Measurements from ENCODE around the gene LRRC15. TPM values are rescaled to one million over a fixed set of nuclear protein-coding genes. Genes with fewer than 3 reads are reported as not detected.

LRRC15 gene
- polyA plus RNA-seq, 1 donor: 0.03 TPM

GRCh38 chr3:194364652-194365434 lies 4.7 kb downstream of the LRRC15 start:
- WGBS (ENCODE audit: insufficient coverage, low lambda C conversion rate): no CpG with 5 or more reads among the region's 20 CpGs
- no peak overlapping the region for H3K27ac ChIP-seq (ENCODE audit: low read length)
- peaks cover 23% of the 10 kb centered on the region for H3K27me3 ChIP-seq (ENCODE audit: control insufficient read depth, insufficient read depth, low read length)
- no peaks in the 10 kb centered on the region for H3K9me3 ChIP-seq (ENCODE audit: control insufficient read depth, low read depth, low read length)
- H3K4me1 ChIP-seq (ENCODE audit: control insufficient read depth, insufficient read depth, low read length): peaks cover 3% of the 10 kb centered on the region
- no peak for DNase-seq
- no peak overlapping the region for H3K4me3 ChIP-seq (ENCODE audit: low read length)
- H3K36me3 ChIP-seq (ENCODE audit: control insufficient read depth, insufficient read depth, low read length): no peaks in the 10 kb centered on the region

GRCh38 chr3:194364314-194364651 lies 5.3 kb downstream of the LRRC15 start:
- Histone ChIP-seq H3K9me3 (ENCODE audit: control insufficient read depth, low read depth, low read length) (no peaks in the 10 kb centered on the region), H3K27ac (ENCODE audit: low read length) (no peak overlapping the region)
- WGBS (ENCODE audit: insufficient coverage, low lambda C conversion rate): no CpG with 5 or more reads among the region's 3 CpGs

GRCh38 chr3:194360568-194360967 lies 9.0 kb downstream of the LRRC15 start:
- no peaks in the 10 kb centered on the region for H3K36me3 ChIP-seq (ENCODE audit: control insufficient read depth, insufficient read depth, low read length)
- H3K4me3 ChIP-seq (ENCODE audit: low read length): no peak overlapping the region
- H3K27me3 ChIP-seq (ENCODE audit: control insufficient read depth, insufficient read depth, low read length): no peaks in the 10 kb centered on the region
- H3K4me1 ChIP-seq (ENCODE audit: control insufficient read depth, insufficient read depth, low read length): peaks cover 3% of the 10 kb centered on the region
- H3K9me3 ChIP-seq (ENCODE audit: control insufficient read depth, low read depth, low read length): no peaks in the 10 kb centered on the region
- WGBS (ENCODE audit: insufficient coverage, low lambda C conversion rate): no CpG with 5 or more reads among the region's 18 CpGs
- no peak overlapping the region for H3K27ac ChIP-seq (ENCODE audit: low read length)
- DNase-seq: no peak

More at GRCh38 chr3:194364314-194364651, 5.3 kb downstream of the LRRC15 start:
- H3K4me3 ChIP-seq (ENCODE audit: low read length): no peak overlapping the region
- H3K27me3 ChIP-seq (ENCODE audit: control insufficient read depth, insufficient read depth, low read length): peaks cover 18% of the 10 kb centered on the region
- peaks cover 3% of the 10 kb centered on the region for H3K4me1 ChIP-seq (ENCODE audit: control insufficient read depth, insufficient read depth, low read length)
- no peak for DNase-seq
- H3K36me3 ChIP-seq (ENCODE audit: control insufficient read depth, insufficient read depth, low read length): no peaks in the 10 kb centered on the region

GRCh38 chr3:194357681-194358080 lies 11.9 kb downstream of the LRRC15 start:
- WGBS (ENCODE audit: insufficient coverage, low lambda C conversion rate): no CpG with 5 or more reads among the region's 11 CpGs
- no peak for DNase-seq
- H3K9me3 ChIP-seq (ENCODE audit: control insufficient read depth, low read depth, low read length): no peaks in the 10 kb centered on the region
- no peaks in the 10 kb centered on the region for H3K27me3 ChIP-seq (ENCODE audit: control insufficient read depth, insufficient read depth, low read length)
- H3K36me3 ChIP-seq (ENCODE audit: control insufficient read depth, insufficient read depth, low read length): no peaks in the 10 kb centered on the region
- no peaks in the 10 kb centered on the region for H3K4me1 ChIP-seq (ENCODE audit: control insufficient read depth, insufficient read depth, low read length)
- no peak overlapping the region for H3K4me3 ChIP-seq (ENCODE audit: low read length)
- no peak overlapping the region for H3K27ac ChIP-seq (ENCODE audit: low read length)

GRCh38 chr3:194355379-194355778 lies 14.2 kb downstream of the LRRC15 start:
- no CpG with 5 or more reads among the region's 7 CpGs for WGBS (ENCODE audit: insufficient coverage, low lambda C conversion rate)
- no peaks in the 10 kb centered on the region for H3K4me1 ChIP-seq (ENCODE audit: control insufficient read depth, insufficient read depth, low read length)
- no peaks in the 10 kb centered on the region for H3K27me3 ChIP-seq (ENCODE audit: control insufficient read depth, insufficient read depth, low read length)
- no peak overlapping the region for H3K4me3 ChIP-seq (ENCODE audit: low read length)
- H3K27ac ChIP-seq (ENCODE audit: low read length): no peak overlapping the region
- no peaks in the 10 kb centered on the region for H3K36me3 ChIP-seq (ENCODE audit: control insufficient read depth, insufficient read depth, low read length)
- no peak for DNase-seq
- H3K9me3 ChIP-seq (ENCODE audit: control insufficient read depth, low read depth, low read length): no peaks in the 10 kb centered on the region

- H3K4me1 ChIP-seq (ENCODE audit: control insufficient read depth, insufficient read depth, low read length): no peaks in the 10 kb centered on the region
- no CpG with 5 or more reads among the region's 2 CpGs for WGBS (ENCODE audit: insufficient coverage, low lambda C conversion rate)
- no peaks in the 10 kb centered on the region for H3K27me3 ChIP-seq (ENCODE audit: control insufficient read depth, insufficient read depth, low read length)
- no peak for DNase-seq
- H3K4me3 ChIP-seq (ENCODE audit: low read length): no peak overlapping the region
- H3K27ac ChIP-seq (ENCODE audit: low read length): no peak overlapping the region
- H3K36me3 ChIP-seq (ENCODE audit: control insufficient read depth, insufficient read depth, low read length): no peaks in the 10 kb centered on the region
- no peaks in the 10 kb centered on the region for H3K9me3 ChIP-seq (ENCODE audit: control insufficient read depth, low read depth, low read length)
Measured at GRCh38 chr3:194354315-194354714, 15.2 kb downstream of the LRRC15 start.

GRCh38 chr3:194352667-194353246 lies 16.8 kb downstream of the LRRC15 start:
- DNase-seq: no peak
- no peaks in the 10 kb centered on the region for H3K9me3 ChIP-seq (ENCODE audit: control insufficient read depth, low read depth, low read length)
- no peak overlapping the region for H3K27ac ChIP-seq (ENCODE audit: low read length)
- no peaks in the 10 kb centered on the region for H3K4me1 ChIP-seq (ENCODE audit: control insufficient read depth, insufficient read depth, low read length)
- no peaks in the 10 kb centered on the region for H3K27me3 ChIP-seq (ENCODE audit: control insufficient read depth, insufficient read depth, low read length)
- WGBS (ENCODE audit: insufficient coverage, low lambda C conversion rate): 90% methylated on average over 4 of the region's 10 CpGs
- no peaks in the 10 kb centered on the region for H3K36me3 ChIP-seq (ENCODE audit: control insufficient read depth, insufficient read depth, low read length)
- H3K4me3 ChIP-seq (ENCODE audit: low read length): no peak overlapping the region

- Histone ChIP-seq H3K9me3 (ENCODE audit: control insufficient read depth, low read depth, low read length) (no peaks in the 10 kb centered on the region), H3K4me1 (ENCODE audit: control insufficient read depth, insufficient read depth, low read length) (no peaks in the 10 kb centered on the region), H3K27ac (ENCODE audit: low read length) (no peak overlapping the region), H3K36me3 (ENCODE audit: control insufficient read depth, insufficient read depth, low read length) (no peaks in the 10 kb centered on the region), H3K4me3 (ENCODE audit: low read length) (no peak overlapping the region), H3K27me3 (ENCODE audit: control insufficient read depth, insufficient read depth, low read length) (no peaks in the 10 kb centered on the region)
- WGBS (ENCODE audit: insufficient coverage, low lambda C conversion rate): 100% methylated on average over 4 of the region's 14 CpGs
- DNase-seq: no peak
Measured at GRCh38 chr3:194351952-194352536, 17.5 kb downstream of the LRRC15 start.

GRCh38 chr3:194351080-194351672 lies 18.4 kb downstream of the LRRC15 start, which contains the start of gene CPN2:
TSS of gene CPN2 (minus strand) at chr3:194351328. CDS start at chr3:194342702, 8,626 bp downstream.
- no peak for DNase-seq
- no peaks in the 10 kb centered on the region for H3K4me1 ChIP-seq (ENCODE audit: control insufficient read depth, insufficient read depth, low read length)
- no peak within 1 kb of the TSS for H3K27ac ChIP-seq (ENCODE audit: low read length)
- no peaks in the 10 kb centered on the region for H3K27me3 ChIP-seq (ENCODE audit: control insufficient read depth, insufficient read depth, low read length)
- no peaks in the 10 kb centered on the region for H3K36me3 ChIP-seq (ENCODE audit: control insufficient read depth, insufficient read depth, low read length)
- WGBS (ENCODE audit: insufficient coverage, low lambda C conversion rate): no CpG with 5 or more reads among the region's 24 CpGs
- H3K4me3 ChIP-seq (ENCODE audit: low read length): no peak within 1 kb of the TSS
- no peaks in the 10 kb centered on the region for H3K9me3 ChIP-seq (ENCODE audit: control insufficient read depth, low read depth, low read length)

GRCh38 chr3:194350726-194351071 lies 18.8 kb downstream of the LRRC15 start:
- H3K4me3 ChIP-seq (ENCODE audit: low read length): no peak overlapping the region
- WGBS (ENCODE audit: insufficient coverage, low lambda C conversion rate): no CpG with 5 or more reads among the region's 3 CpGs
- no peak overlapping the region for H3K27ac ChIP-seq (ENCODE audit: low read length)

More at GRCh38 chr3:194350726-194351071, 18.8 kb downstream of the LRRC15 start:
- DNase-seq: no peak
- Histone ChIP-seq H3K4me1 (ENCODE audit: control insufficient read depth, insufficient read depth, low read length) (no peaks in the 10 kb centered on the region), H3K9me3 (ENCODE audit: control insufficient read depth, low read depth, low read length) (no peaks in the 10 kb centered on the region), H3K27me3 (ENCODE audit: control insufficient read depth, insufficient read depth, low read length) (no peaks in the 10 kb centered on the region), H3K36me3 (ENCODE audit: control insufficient read depth, insufficient read depth, low read length) (no peaks in the 10 kb centered on the region)

Data from large intestine (tissue), 3 donors.